Astrocyte of the spinal cord (primary cell): ENCODE data around the gene TPST2.

Experiments used
- DNase-seq: peaks from one replicate; pipeline ENCODE4 v3.0.0; 2011; ENCODE audit warnings: low read depth, low spot score
- H3K4me3 ChIP-seq: 2 replicates; pipeline ENCODE4 v1.5.1; 2011; ENCODE audit warnings: low read depth, mild to moderate bottlenecking, low read length, moderate library complexity
- CTCF ChIP-seq: IDR thresholded peaks from 2 replicates; pipeline ENCODE4 v1.5.1; 2012; ENCODE audit warnings: low read depth, mild to moderate bottlenecking, low read length, inconsistent platforms
- in situ Hi-C: cut with HindIII; loops from 2 replicates; pipeline ENCODE4 v1.10.0; 2017; ENCODE audit warnings: low sequenced_read_pairs

The TPST2 gene

DNA sequence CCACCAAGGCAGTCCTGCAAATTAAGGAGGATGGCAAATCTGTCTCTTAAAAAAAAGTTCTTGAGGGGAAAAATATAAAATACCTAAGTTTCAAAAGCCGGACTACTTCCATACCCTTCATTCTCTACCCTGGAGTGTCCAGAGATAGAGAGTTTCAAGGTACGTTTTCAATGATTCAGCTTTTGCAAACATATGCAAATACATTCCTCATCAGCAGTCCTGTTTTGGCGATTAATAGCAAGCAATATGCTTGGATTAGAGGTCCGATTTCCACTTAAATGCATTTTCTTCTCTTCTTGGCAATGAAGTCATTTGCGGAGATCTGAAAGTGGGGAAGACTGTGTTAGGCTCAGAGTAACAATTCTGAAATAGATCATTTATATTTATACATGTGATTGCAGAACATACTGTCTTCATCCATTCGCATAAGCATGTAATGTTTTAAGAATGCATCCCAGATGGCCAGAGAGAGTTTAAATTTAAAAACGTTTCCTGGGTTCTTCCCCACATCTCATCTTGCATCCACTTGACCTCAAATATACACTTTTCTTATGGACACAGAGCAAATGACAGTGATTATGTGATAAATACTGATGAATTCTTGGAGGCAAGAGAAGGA, 63.9 kb downstream of the TPST2 start:
- H3K4me3 ChIP-seq = no peak overlapping the region
- no peak for TF ChIP-seq CTCF
- no peak for DNase-seq
- in situ Hi-C loops = no loop called here

DNA sequence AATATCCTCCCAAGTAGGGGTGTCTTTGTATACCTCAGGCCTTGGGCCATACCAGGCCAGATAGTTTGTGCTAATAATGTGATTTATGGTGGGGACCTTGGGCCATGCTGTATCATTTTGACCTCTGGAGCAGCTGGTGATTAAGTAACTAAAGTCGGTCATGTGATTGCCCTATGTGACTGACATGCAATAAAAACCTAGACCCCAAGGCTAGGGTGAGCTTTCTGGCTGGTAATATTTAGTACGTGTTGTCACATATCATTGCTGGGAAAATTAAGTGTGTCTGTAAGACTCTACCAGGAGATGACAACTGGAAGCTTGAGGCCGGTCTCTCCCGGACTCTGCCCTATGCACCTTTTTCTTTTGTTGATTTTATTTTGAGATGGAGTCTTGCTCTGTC, 65.1 kb downstream of the TPST2 start:
- in situ Hi-C loops = no loop called here

GRCh38 chr22:26522592-26522991, 67.3 kb downstream of the TPST2 start:
- in situ Hi-C loops = no loop called here
- H3K4me3 ChIP-seq = no peak overlapping the region
- no peak for DNase-seq
- TF ChIP-seq CTCF = no peak

More for the DNA sequence above, 65.1 kb downstream of the TPST2 start:
- no peak for TF ChIP-seq CTCF
- no peak overlapping the region for H3K4me3 ChIP-seq
- no peak for DNase-seq

- no peak for DNase-seq
- no peak for TF ChIP-seq CTCF
- no peak overlapping the region for H3K4me3 ChIP-seq
- in situ Hi-C loops = no loop called here
Measured at GRCh38 chr22:26522012-26522411, 67.9 kb downstream of the TPST2 start.

DNA sequence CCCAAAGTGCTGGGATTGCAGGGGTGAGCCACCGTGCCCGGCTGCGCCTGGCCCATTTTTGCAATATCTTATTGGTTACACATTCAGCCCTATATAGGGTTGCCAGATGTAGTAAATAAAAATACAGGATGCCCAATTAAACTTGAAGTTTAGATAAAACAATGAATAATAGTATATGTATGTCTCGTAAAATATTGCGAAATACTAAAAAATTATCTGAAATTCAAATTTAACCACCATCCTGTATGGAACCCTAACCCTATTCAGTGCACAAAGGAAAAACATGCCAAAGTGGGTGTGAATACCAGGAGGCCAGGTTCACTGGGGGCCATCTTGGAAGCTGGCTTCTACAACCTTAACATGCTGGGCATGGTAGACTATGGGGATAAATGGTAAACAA, 72.5 kb downstream of the TPST2 start:
- in situ Hi-C loops = no loop called here
- no peak overlapping the region for H3K4me3 ChIP-seq
- DNase-seq = no peak
- no peak for TF ChIP-seq CTCF

- H3K4me3 ChIP-seq = no peak overlapping the region
- DNase-seq = no peak
- TF ChIP-seq CTCF = no peak
- in situ Hi-C loops = no loop called here
Measured at GRCh38 chr22:26516503-26516902, 73.4 kb downstream of the TPST2 start.

GRCh38 chr22:26515931-26516330, 74.0 kb downstream of the TPST2 start:
- in situ Hi-C loops = no loop called here
- DNase-seq = no peak
- TF ChIP-seq CTCF = no peak

More at GRCh38 chr22:26515931-26516330, 74.0 kb downstream of the TPST2 start:
- H3K4me3 ChIP-seq = no peak overlapping the region
